SK-N-SH (cell line): ENCODE measurements around the gene UFSP1. TPM values are rescaled to one million over a fixed set of nuclear protein-coding genes. Genes with fewer than 3 reads are reported as not detected.

Source experiments
- CTCF ChIA-PET: fragments of 300-600, 350-600 bp; formaldehyde crosslinking; extraction: SDS; loops from one replicate; lab custom pipeline; 2021; lab: Yijun Ruan, JAX
- POLR2A ChIA-PET: fragments of 350-600 bp; sonication (Branson Sonifier 250); formaldehyde crosslinking; extraction: SDS; loops from one replicate; lab custom pipeline; 2020; ENCODE audit warnings: antibody characterized with exemption, inconsistent platforms; lab: Yijun Ruan, JAX
- DNase-seq: peaks from one replicate; pipeline ENCODE4 v3.0.0; 2012
- H2AFZ ChIP-seq: fragments of 200-600 bp; sonication (generic); 2 replicates; pipeline ENCODE4 v1.8.1; 2016; ENCODE audit warnings: antibody characterized with exemption, mild to moderate bottlenecking, low read depth
- H3F3A ChIP-seq: fragments of 200-600 bp; sonication (generic); replicated peaks from 2 replicates; pipeline ENCODE3; 2016; ENCODE audit warnings: antibody characterized with exemption, mild to moderate bottlenecking; ENCODE audit not compliant: insufficient read depth
- H3K27ac ChIP-seq, 2 experiments: fragments of 200-500 bp in 1 of 2; fragments of 200-600 bp in 1 of 2; sonication (Bioruptor generic) in 1 of 2; sonication (generic), shearing (Covaris generic) in 1 of 2; 2 replicates each; pipeline versions ENCODE4 v1.5.1 to v1.6.1; 2014 to 2016; ENCODE audit warnings: low read depth in 2 of 2, inconsistent platforms in 1 of 2, low read length in 1 of 2, mild to moderate bottlenecking in 1 of 2, mixed read lengths in 1 of 2
- H3K27me3 ChIP-seq: fragments of 200-600 bp; sonication (generic), shearing (Covaris generic); 2 replicates; pipeline ENCODE4 v1.6.1; 2016; ENCODE audit warnings: mixed run types; ENCODE audit not compliant: insufficient read depth
- H3K36me3 ChIP-seq, 2 experiments: fragments of 200-500 bp in 1 of 2; fragments of 200-600 bp in 1 of 2; sonication (Bioruptor generic) in 1 of 2; sonication (generic) in 1 of 2; replicated peaks in 1 of 2; 2 replicates each; pipeline versions ENCODE3 to v1.5.1; 2014 to 2016; ENCODE audit warnings: low read length in 1 of 2, mild to moderate bottlenecking in 1 of 2; ENCODE audit not compliant: insufficient read depth in 2 of 2, control insufficient read depth in 1 of 2
- H3K4me1 ChIP-seq, 2 experiments: fragments of 200-500 bp in 1 of 2; fragments of 200-600 bp in 1 of 2; sonication (Bioruptor generic) in 1 of 2; sonication (generic), shearing (Covaris generic) in 1 of 2; 2 replicates each; pipeline versions ENCODE4 v1.5.1 to v1.6.1; 2014 to 2016; ENCODE audit warnings: low read depth in 1 of 2, low read length in 1 of 2, mixed run types in 1 of 2; ENCODE audit not compliant: insufficient read depth in 2 of 2, control insufficient read depth in 1 of 2
- H3K4me2 ChIP-seq: fragments of 200-600 bp; sonication (generic), shearing (Covaris generic); 2 replicates; pipeline ENCODE4 v1.6.1; 2017; ENCODE audit warnings: mixed run types
- H3K4me3 ChIP-seq, 2 experiments: fragments of 200-500 bp in 1 of 2; fragments of 200-600 bp in 1 of 2; sonication (Bioruptor generic) in 1 of 2; sonication (generic), shearing (Covaris generic) in 1 of 2; 2 replicates each; pipeline versions ENCODE4 v1.5.1 to v1.8.1; 2014 to 2016; ENCODE audit warnings: low read depth in 2 of 2, inconsistent platforms in 1 of 2, low read length in 1 of 2, mild to moderate bottlenecking in 1 of 2, mixed read lengths in 1 of 2, moderate library complexity in 1 of 2
- H3K79me2 ChIP-seq: fragments of 200-600 bp; sonication (generic); 2 replicates; pipeline ENCODE4 v1.8.1; 2017; ENCODE audit warnings: mild to moderate bottlenecking; ENCODE audit not compliant: insufficient read depth
- H3K9ac ChIP-seq: fragments of 200-600 bp; sonication (generic); 2 replicates; pipeline ENCODE4 v1.6.1; 2017; ENCODE audit warnings: mixed run types
- H3K9me2 ChIP-seq: fragments of 200-600 bp; sonication (generic); 2 replicates; pipeline ENCODE4 v1.6.1; 2017; ENCODE audit warnings: mixed run types
- H3K9me3 ChIP-seq: fragments of 200-600 bp; sonication (generic); 2 replicates; pipeline ENCODE4 v1.6.1; 2017; ENCODE audit warnings: mixed run types, mild to moderate bottlenecking, moderate library complexity
- H4K20me1 ChIP-seq: fragments of 200-600 bp; sonication (generic); 2 replicates; pipeline ENCODE4 v1.6.1; 2017; ENCODE audit warnings: mild to moderate bottlenecking, mixed run types; ENCODE audit not compliant: insufficient read depth
- CHD2 ChIP-seq: fragments of 150-350 bp; IDR thresholded peaks from 2 replicates; pipeline ENCODE4 v1.6.1; 2018; ENCODE audit warnings: low read length; ENCODE audit not compliant: partially characterized antibody
- ELF1 ChIP-seq: IDR thresholded peaks from 2 replicates; pipeline ENCODE4 v1.4.0; 2012
- EP300 ChIP-seq, 2 experiments: IDR thresholded peaks; 2 replicates each; pipeline versions ENCODE4 v1.4.0 to v1.6.1; 2012; ENCODE audit warnings: borderline replicate concordance in 1 of 2, low read depth in 1 of 2, low read length in 1 of 2
- NFIC ChIP-seq: IDR thresholded peaks from 2 replicates; pipeline ENCODE4 v1.4.0; 2012; ENCODE audit warnings: borderline replicate concordance
- NRF1 ChIP-seq: IDR thresholded peaks from 2 replicates; pipeline ENCODE4 v1.6.1; 2012; ENCODE audit warnings: low read depth, mild to moderate bottlenecking, low read length
- PBX3 ChIP-seq: IDR thresholded peaks from 2 replicates; pipeline ENCODE4; 2012
- POLR2AphosphoS5 ChIP-seq: IDR thresholded peaks from 2 replicates; pipeline ENCODE4 v1.6.1; 2012; ENCODE audit warnings: low read depth, low read length
- RAD21 ChIP-seq: IDR thresholded peaks from 2 replicates; pipeline ENCODE4 v1.6.1; 2012; ENCODE audit warnings: mild to moderate bottlenecking, low read length
- WGBS: methylation state at CpG from one replicate; pipeline ENCODE4 v1.1.6; 2017; ENCODE audit warnings: low lambda C conversion rate; 5-methylcytosine and 5-hydroxymethylcytosine counted together
- polyA plus RNA-seq, 3 experiments: library from polyadenylated mRNA; depleted of rRNA; stranded (reverse); fragments of >200 nt; gene quantifications; 2 replicates each; pipeline ENCODE4 v1.2.3, GENCODE V29; 2012
- TF ChIP-seq, protein P1 (sequence below): fragments of 150-350 bp; IDR thresholded peaks from 2 replicates; pipeline ENCODE4 v1.6.1; 2016; ENCODE audit warnings: mild to moderate bottlenecking, low read depth, low read length

UFSP1 gene
- polyA plus RNA-seq, 1 of the 3 experiments (the other 2 are of a cell fraction): 4.5 TPM

DNA sequence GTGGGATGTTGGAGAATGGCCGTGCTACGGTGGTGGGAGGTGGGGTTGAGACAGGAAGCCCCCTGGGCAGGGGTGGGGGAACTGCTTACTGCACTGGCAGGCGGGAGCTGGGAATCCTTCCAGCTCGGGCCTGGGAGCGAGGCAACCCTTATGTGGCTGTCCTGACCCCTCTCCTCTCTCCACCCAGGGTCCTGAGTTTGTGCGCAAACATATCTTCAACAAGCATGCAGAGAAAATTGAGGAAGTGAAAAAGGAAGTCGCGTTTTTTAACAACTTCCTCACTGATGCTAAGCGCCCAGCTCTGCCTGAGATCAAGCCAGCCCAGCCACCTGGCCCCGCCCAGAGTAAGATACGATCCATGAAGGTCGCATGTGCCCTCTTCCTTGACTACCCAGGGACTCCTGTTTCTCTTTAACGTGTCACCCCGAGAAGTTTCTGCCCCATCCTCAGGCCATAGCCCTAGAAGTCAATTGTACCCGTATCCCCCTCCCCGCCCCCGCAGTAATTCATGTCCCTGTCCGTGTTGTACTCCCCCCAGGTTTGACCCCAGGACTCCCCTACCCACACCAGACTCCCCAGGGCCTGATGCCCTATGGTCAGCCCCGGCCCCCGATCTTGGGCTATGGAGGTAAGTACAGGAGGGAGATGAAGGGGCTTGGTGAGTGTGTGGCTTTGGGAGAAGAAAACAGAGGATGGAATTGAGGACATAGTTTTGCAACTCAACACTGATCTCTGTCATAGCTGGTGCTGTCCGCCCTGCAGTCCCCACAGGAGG lies 1.8 kb downstream of the UFSP1 start (continued):
- TF ChIP-seq CHD2 (no peak), PBX3 (peak; percentile 30; the same call in 1 of the 2 replicates), NFIC (no peak), EP300 (IDR thresholded peaks at IDR 0.05; ENCODE audit: borderline replicate concordance in 1 of 2, low read depth in 1 of 2, low read length in 1 of 2) (no peak)
- TF ChIP-seq, protein P1, sequence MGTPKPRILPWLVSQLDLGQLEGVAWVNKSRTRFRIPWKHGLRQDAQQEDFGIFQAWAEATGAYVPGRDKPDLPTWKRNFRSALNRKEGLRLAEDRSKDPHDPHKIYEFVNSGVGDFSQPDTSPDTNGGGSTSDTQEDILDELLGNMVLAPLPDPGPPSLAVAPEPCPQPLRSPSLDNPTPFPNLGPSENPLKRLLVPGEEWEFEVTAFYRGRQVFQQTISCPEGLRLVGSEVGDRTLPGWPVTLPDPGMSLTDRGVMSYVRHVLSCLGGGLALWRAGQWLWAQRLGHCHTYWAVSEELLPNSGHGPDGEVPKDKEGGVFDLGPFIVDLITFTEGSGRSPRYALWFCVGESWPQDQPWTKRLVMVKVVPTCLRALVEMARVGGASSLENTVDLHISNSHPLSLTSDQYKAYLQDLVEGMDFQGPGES: no peak

DNA sequence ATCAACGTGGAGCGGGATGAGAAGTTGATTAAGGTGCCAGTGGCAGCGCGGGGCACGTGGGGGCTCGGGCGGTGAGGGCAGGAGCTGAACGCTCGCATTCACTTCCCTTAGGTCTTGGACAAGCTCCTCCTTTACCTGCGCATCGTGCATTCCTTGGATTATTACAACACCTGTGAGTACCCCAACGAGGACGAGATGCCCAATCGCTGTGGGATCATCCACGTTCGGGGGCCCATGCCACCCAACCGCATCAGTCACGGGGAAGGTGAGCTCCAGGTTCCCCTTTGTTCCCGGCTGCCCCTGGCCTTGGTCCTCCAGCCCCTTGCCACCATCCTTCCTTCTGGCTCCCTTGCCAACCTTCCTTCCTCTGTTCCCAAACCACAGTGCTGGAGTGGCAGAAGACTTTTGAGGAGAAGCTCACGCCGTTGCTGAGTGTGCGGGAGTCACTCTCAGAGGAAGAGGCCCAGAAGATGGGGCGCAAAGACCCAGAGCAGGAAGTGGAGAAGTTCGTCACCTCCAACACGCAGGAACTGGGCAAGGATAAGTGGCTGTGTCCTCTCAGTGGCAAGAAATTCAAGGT lies 2.5 kb downstream of the UFSP1 start:
- Histone ChIP-seq H3K4me1 (peaks cover 4 to 40% of the 10 kb centered on the region in 2 experiments), H4K20me1 (peaks cover 12% of the 10 kb centered on the region), H3K4me2 (peak overlapping the region; percentile 2; the same call in 1 of the 2 replicates), H3K27me3 (no peaks in the 10 kb centered on the region), H3K79me2 (peaks cover 52% of the 10 kb centered on the region), H2AFZ (no peak overlapping the region), H3K4me3 (no peak overlapping the region), H3K9ac (no peak overlapping the region), H3K9me2 (no peaks in the 10 kb centered on the region), H3K9me3 (no peaks in the 10 kb centered on the region), H3K27ac (peak overlapping the region in 1 of 2 experiments; percentile 16; a peak in 2 of 4 replicates), H3K36me3 (peaks cover 49 to 69% of the 10 kb centered on the region in 2 experiments), H3F3A (peaks cover 41% of the 10 kb centered on the region)
- 93% methylated on average over 25 of the region's 25 CpGs for WGBS
- POLR2A ChIA-PET: interaction anchor here (5.8 kb wide), 1 partner anchor 11 kb away, joined by 126 read pairs; the partner anchor contains the start of gene SRRT
- peak; percentile 35 for DNase-seq
- CTCF ChIA-PET: interaction anchor here (0.6 to 4.9 kb wide), 8 partner anchors 10 to 404 kb away, joined by 3 to 16 read pairs (median 4); partner anchors contain the start of genes POP7, SLC12A9 and SRRT
- TF ChIP-seq ELF1: 0 out of 2 replicates have a peak, but pooled peaks have one; percentile 31
- TF ChIP-seq NRF1: no peak
- TF ChIP-seq RAD21: no peak

GRCh38 chr7:100886142-100886935 lies 3.2 kb downstream of the UFSP1 start:
- peaks cover 4 to 40% of the 10 kb centered on the region in 2 experiments for H3K4me1 ChIP-seq
- H3K27ac ChIP-seq: no peak overlapping the region; a peak in 1 of 4 replicates
- H3F3A ChIP-seq: peaks cover 44% of the 10 kb centered on the region
- no peaks in the 10 kb centered on the region for H3K27me3 ChIP-seq
- H3K9ac ChIP-seq: no peak overlapping the region
- 97% methylated on average over 26 of the region's 27 CpGs for WGBS
- TF ChIP-seq RAD21 (no peak), POLR2AphosphoS5 (0 out of 2 replicates have a peak, but pooled peaks have one; percentile 12)
- CTCF ChIA-PET: interaction anchor here (0.6 to 4.9 kb wide), 9 partner anchors 8 to 404 kb away, joined by 3 to 16 read pairs (median 5); partner anchors contain the start of genes POP7, SLC12A9 and SRRT
- H2AFZ ChIP-seq: no peak overlapping the region
- peaks cover 56 to 76% of the 10 kb centered on the region in 2 experiments for H3K36me3 ChIP-seq
- no peak overlapping the region for H3K4me3 ChIP-seq
- DNase-seq: peak; percentile 32
- H4K20me1 ChIP-seq: peaks cover 15% of the 10 kb centered on the region
- peaks cover 59% of the 10 kb centered on the region for H3K79me2 ChIP-seq
- no peaks in the 10 kb centered on the region for H3K9me3 ChIP-seq
- POLR2A ChIA-PET: interaction anchor here (5.8 kb wide), 1 partner anchor 10 kb away, joined by 126 read pairs; the partner anchor contains the start of gene SRRT
- H3K9me2 ChIP-seq: no peaks in the 10 kb centered on the region
- no peak overlapping the region for H3K4me2 ChIP-seq
